ENCODE data around the gene TMEM130. TPM values are rescaled to one million over a fixed set of nuclear protein-coding genes. Genes with fewer than 3 reads are reported as not detected.

TMEM130 gene
- total and polyA plus RNA-seq, 10 of the 15 experiments (the other 5 are each of a cell fraction or from before 2014, with no cell fraction given) = 0.04 to 0.15 (median 0.11) TPM; not detected in 7

- Histone ChIP-seq H3K27me3 (replicated peaks in 1 of 2; ENCODE audit: control insufficient read depth in 2 of 2, insufficient read depth in 2 of 2, low read length in 1 of 2) (no peaks in the 10 kb centered on the region), H3K27ac (ENCODE audit: control insufficient read depth, insufficient read depth) (no peak overlapping the region), H3K9ac (ENCODE audit: control insufficient read depth, insufficient read depth, low read length) (no peak overlapping the region), H3K4me3 (no peak overlapping the region), H3K4me2 (ENCODE audit: control insufficient read depth, insufficient read depth) (no peak overlapping the region), H3K79me2 (ENCODE audit: control insufficient read depth, insufficient read depth, low read length) (no peaks in the 10 kb centered on the region), H4K20me1 (ENCODE audit: control insufficient read depth, insufficient read depth) (no peaks in the 10 kb centered on the region), H3K9me3 (replicated peaks; ENCODE audit: control insufficient read depth, insufficient read depth, low read length) (no peaks in the 10 kb centered on the region), H3K36me3 (ENCODE audit: control insufficient read depth in 2 of 2, insufficient read depth in 2 of 2, low read length in 1 of 2) (no peaks in the 10 kb centered on the region), H3K4me1 (ENCODE audit: control insufficient read depth, insufficient read depth, low read length) (no peaks in the 10 kb centered on the region), H2AFZ (ENCODE audit: control insufficient read depth, low read depth, low read length) (no peak overlapping the region)
- SMC1A ChIA-PET (ENCODE audit: uncharacterized antibody, unreplicated experiment) = no interaction called here
- ATAC-seq = no peak
- 53% methylated on average over 3 of the region's 3 CpGs for WGBS (ENCODE audit: insufficient coverage, insufficient replicate concordance, low lambda C conversion rate, missing lambda C conversion rate)
- no peak for DNase-seq (ENCODE audit: low read depth, low spot score)
- intact Hi-C loops (cut with micrococcal nuclease; ENCODE audit: unreplicated experiment) = no loop called here
- peak; percentile 29 for TF ChIP-seq NR2C2 (IDR thresholded peaks at IDR 0.05; ENCODE audit: borderline replicate concordance, control insufficient read depth, insufficient read length, low read depth)
- TF ChIP-seq KLF5 (IDR thresholded peaks at IDR 0.05; ENCODE audit: partially characterized antibody) = no peak
- TF ChIP-seq ZNF592 (IDR thresholded peaks at IDR 0.05) = no peak
- no peak for TF ChIP-seq NBN (IDR thresholded peaks at IDR 0.05)
- BruUV-seq (replicated peaks) = no TSS peak
- peak; percentile 61 for FAIRE-seq
- RAD21 ChIA-PET (ENCODE audit: unreplicated experiment) = no interaction called here
- CTCF ChIA-PET = interaction anchor here (1.9 kb wide), 1 partner anchor 71 kb away, joined by 5 read pairs; no protein-coding TSS in a partner anchor
- POLR2A ChIA-PET = no interaction called here
- in situ Hi-C loops (cut with MboI) = no loop called here
Observed at GRCh38 chr7:98816967-98817710, 52.7 kb downstream of the TMEM130 start.

Measured in GM12878 (cell line).